Measurements from ENCODE around the gene APOD.

APOD gene

GRCh38 chr3:195559723-195560409 is 23.9 kb downstream of the APOD start:
- H3K9me3 Mint-ChIP-seq = no peaks in the 10 kb centered on the region
- no peak for TF ChIP-seq CTCF (IDR thresholded peaks at IDR 0.05; ENCODE audit: unreplicated experiment in 3 of 3)
- H3K4me1 Mint-ChIP-seq = peaks cover 19% of the 10 kb centered on the region
- no peaks in the 10 kb centered on the region for H3K36me3 Mint-ChIP-seq (ENCODE audit: low read depth)
- peaks cover 9% of the 10 kb centered on the region for H3K27me3 Mint-ChIP-seq (ENCODE audit: low read depth)
- H3K4me3 Mint-ChIP-seq = no peak overlapping the region
- no peak overlapping the region for H3K27ac Mint-ChIP-seq

DNA sequence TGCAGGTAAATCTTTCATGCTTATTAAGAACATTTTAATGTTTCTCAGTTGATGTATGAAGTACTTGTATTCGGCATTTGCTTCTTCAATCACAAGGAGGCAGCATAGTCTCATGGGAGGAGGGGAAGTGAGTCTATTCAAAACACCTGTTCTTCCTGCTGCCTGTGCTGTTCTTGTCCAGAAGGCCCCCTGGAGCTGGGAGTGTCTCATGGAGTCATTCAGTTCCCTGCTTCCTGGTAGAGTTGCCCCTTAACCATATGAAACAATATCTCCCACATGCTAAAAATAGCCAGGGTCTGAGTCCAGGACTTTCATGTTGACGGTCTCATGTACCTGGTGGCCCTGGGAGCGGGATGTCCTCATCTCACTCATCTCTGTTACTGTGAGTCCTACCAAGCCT is 25.1 kb downstream of the APOD start:
- Mint-ChIP-seq H3K4me3 (no peak overlapping the region), H3K4me1 (peaks cover 19% of the 10 kb centered on the region), H3K27ac (peak overlapping the region; percentile 31 to 74 (median 68)), H3K9me3 (no peaks in the 10 kb centered on the region), H3K36me3 (ENCODE audit: low read depth) (no peaks in the 10 kb centered on the region), H3K27me3 (ENCODE audit: low read depth) (peaks cover 9% of the 10 kb centered on the region)
- TF ChIP-seq CTCF (IDR thresholded peaks at IDR 0.05; ENCODE audit: unreplicated experiment in 3 of 3) = peak; percentile 53 to 59 (median 56)

DNA sequence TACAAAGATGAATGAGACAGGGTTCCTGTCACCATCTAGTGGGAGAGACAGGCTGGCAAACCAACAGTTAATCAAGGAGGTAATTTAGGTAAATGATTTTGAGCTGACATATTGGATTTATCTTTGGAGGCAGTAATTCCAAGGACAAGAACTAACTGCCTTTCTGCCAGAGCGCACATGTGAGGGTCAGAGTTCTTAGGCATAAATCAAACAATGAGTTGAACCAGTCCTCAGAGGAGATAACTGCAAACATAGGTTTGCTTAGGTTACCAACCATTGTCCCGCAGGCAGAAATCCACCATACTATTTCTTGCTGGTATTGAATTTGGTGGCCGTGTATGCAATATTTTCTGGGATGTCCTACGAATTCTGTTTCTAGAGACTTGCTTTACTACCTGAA is 26.4 kb downstream of the APOD start:
- H3K36me3 Mint-ChIP-seq (ENCODE audit: low read depth) = no peaks in the 10 kb centered on the region
- no peak overlapping the region for H3K4me3 Mint-ChIP-seq
- H3K9me3 Mint-ChIP-seq = no peaks in the 10 kb centered on the region
- peak overlapping the region in 1 of 3 experiments; percentile 13 for H3K27ac Mint-ChIP-seq
- peaks cover 9% of the 10 kb centered on the region for H3K27me3 Mint-ChIP-seq (ENCODE audit: low read depth)
- H3K4me1 Mint-ChIP-seq = peaks cover 19% of the 10 kb centered on the region
- no peak for TF ChIP-seq CTCF (IDR thresholded peaks at IDR 0.05; ENCODE audit: unreplicated experiment in 3 of 3)

- H3K27me3 Mint-ChIP-seq (ENCODE audit: low read depth) = peaks cover 9% of the 10 kb centered on the region
- peak overlapping the region in 1 of 3 experiments; percentile 32 for H3K27ac Mint-ChIP-seq
- no peaks in the 10 kb centered on the region for H3K9me3 Mint-ChIP-seq
- H3K4me1 Mint-ChIP-seq = peaks cover 24% of the 10 kb centered on the region
- H3K4me3 Mint-ChIP-seq = no peak overlapping the region
- TF ChIP-seq CTCF (IDR thresholded peaks at IDR 0.05; ENCODE audit: unreplicated experiment in 3 of 3) = peak in 2 of 3 experiments; percentile 15 to 25
- no peaks in the 10 kb centered on the region for H3K36me3 Mint-ChIP-seq (ENCODE audit: low read depth)
Measured at GRCh38 chr3:195556390-195556789, 27.4 kb downstream of the APOD start.

DNA sequence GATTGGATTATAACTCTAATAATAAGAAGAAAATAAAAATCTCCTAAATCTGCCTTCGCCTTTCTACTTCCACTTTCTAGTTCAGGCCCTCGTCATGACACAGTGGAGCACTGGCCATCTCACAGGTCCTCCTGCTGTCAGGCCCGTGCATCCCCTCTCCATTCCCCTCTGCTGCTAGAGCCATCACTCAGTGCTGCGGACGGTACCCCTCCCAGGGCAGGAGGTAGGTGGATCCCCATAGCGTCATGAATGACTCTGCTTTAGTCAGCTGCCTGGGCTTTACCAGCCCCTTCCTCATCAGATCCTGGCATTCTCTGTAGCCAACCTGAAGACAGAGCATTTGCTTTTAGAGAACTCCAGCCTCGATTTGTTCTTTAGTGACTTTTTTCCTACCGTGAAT is 28.6 kb downstream of the APOD start:
- H3K27me3 Mint-ChIP-seq (ENCODE audit: low read depth) = peaks cover 9% of the 10 kb centered on the region
- H3K27ac Mint-ChIP-seq = no peak overlapping the region
- no peak for TF ChIP-seq CTCF (IDR thresholded peaks at IDR 0.05; ENCODE audit: unreplicated experiment in 3 of 3)
- no peaks in the 10 kb centered on the region for H3K9me3 Mint-ChIP-seq
- peaks cover 36% of the 10 kb centered on the region for H3K4me1 Mint-ChIP-seq
- H3K36me3 Mint-ChIP-seq (ENCODE audit: low read depth) = no peaks in the 10 kb centered on the region
- H3K4me3 Mint-ChIP-seq = no peak overlapping the region

DNA sequence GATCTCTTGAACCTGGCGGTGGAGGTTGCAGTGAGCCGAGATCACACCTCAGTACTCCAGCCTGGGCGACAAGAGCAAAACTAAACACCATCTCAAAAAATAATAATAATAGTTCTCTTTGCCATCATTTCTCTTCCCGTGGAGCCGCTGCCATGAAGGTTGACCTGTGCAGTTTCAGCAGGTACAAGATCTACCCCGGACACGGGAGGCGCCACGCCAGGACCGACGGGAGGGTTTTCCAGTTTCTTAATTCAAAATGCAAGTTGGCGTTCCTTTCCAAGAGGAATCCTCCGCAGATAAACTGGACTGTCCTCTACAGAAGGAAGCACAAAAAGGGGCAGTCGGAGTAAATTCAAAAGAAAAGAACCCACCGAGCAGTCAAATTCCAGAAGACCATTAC is 29.3 kb downstream of the APOD start:
- H3K27me3 Mint-ChIP-seq (ENCODE audit: low read depth) = peaks cover 9% of the 10 kb centered on the region
- no peak overlapping the region for H3K4me3 Mint-ChIP-seq
- H3K4me1 Mint-ChIP-seq = peaks cover 41% of the 10 kb centered on the region
- H3K36me3 Mint-ChIP-seq (ENCODE audit: low read depth) = no peaks in the 10 kb centered on the region
- H3K27ac Mint-ChIP-seq = no peak overlapping the region
- H3K9me3 Mint-ChIP-seq = no peaks in the 10 kb centered on the region
- no peak for TF ChIP-seq CTCF (IDR thresholded peaks at IDR 0.05; ENCODE audit: unreplicated experiment in 3 of 3)
